Skeletal muscle satellite cell (primary cell): ENCODE results near the gene TOX3.

Experiments
- H3K27me3 ChIP-seq: 2 replicates; pipeline ENCODE4 v1.7.0; 2013; ENCODE audit warnings: low read length; ENCODE audit not compliant: control insufficient read depth, insufficient read depth
- H3K36me3 ChIP-seq: 2 replicates; pipeline ENCODE4 v1.7.0; 2013; ENCODE audit warnings: mild to moderate bottlenecking, control low read depth, low read length; ENCODE audit not compliant: insufficient read depth
- H3K4me1 ChIP-seq: 2 replicates; pipeline ENCODE4 v1.7.0; 2013; ENCODE audit warnings: low read length; ENCODE audit not compliant: control insufficient read depth, insufficient read depth
- H3K4me2 ChIP-seq: 2 replicates; pipeline ENCODE4 v1.7.0; 2013; ENCODE audit warnings: mild to moderate bottlenecking, low read length
- H3K4me3 ChIP-seq: 2 replicates; pipeline ENCODE4 v1.7.0; 2013; ENCODE audit warnings: low read length
- H3K9ac ChIP-seq: 2 replicates; pipeline ENCODE4 v1.7.0; 2013; ENCODE audit warnings: mild to moderate bottlenecking, low read depth, low read length, moderate library complexity
- H3K9me3 ChIP-seq: replicated peaks from 2 replicates; pipeline ENCODE4 v1.7.0; 2013; ENCODE audit warnings: mild to moderate bottlenecking, control low read depth, low read length

The TOX3 gene

GRCh38 chr16:52529226-52529625, 17.7 kb downstream of the TOX3 start:
- Histone ChIP-seq H3K36me3 (no peaks in the 10 kb centered on the region), H3K4me2 (no peak overlapping the region), H3K9me3 (peaks cover 3% of the 10 kb centered on the region), H3K27me3 (no peaks in the 10 kb centered on the region), H3K4me1 (no peaks in the 10 kb centered on the region), H3K4me3 (no peak overlapping the region), H3K9ac (no peak overlapping the region)

GRCh38 chr16:52528393-52529065, 18.4 kb downstream of the TOX3 start:
- no peak overlapping the region for H3K4me3 ChIP-seq
- H3K9me3 ChIP-seq = peaks cover 3% of the 10 kb centered on the region
- H3K9ac ChIP-seq = no peak overlapping the region
- H3K4me1 ChIP-seq = no peaks in the 10 kb centered on the region
- H3K4me2 ChIP-seq = no peak overlapping the region
- H3K27me3 ChIP-seq = no peaks in the 10 kb centered on the region
- H3K36me3 ChIP-seq = no peaks in the 10 kb centered on the region

GRCh38 chr16:52526830-52527229, 20.1 kb downstream of the TOX3 start:
- H3K9ac ChIP-seq = no peak overlapping the region
- H3K36me3 ChIP-seq = no peaks in the 10 kb centered on the region
- no peaks in the 10 kb centered on the region for H3K4me1 ChIP-seq
- H3K27me3 ChIP-seq = no peaks in the 10 kb centered on the region
- no peak overlapping the region for H3K4me2 ChIP-seq
- peaks cover 9% of the 10 kb centered on the region for H3K9me3 ChIP-seq
- no peak overlapping the region for H3K4me3 ChIP-seq

- H3K9ac ChIP-seq = no peak overlapping the region
- no peak overlapping the region for H3K4me3 ChIP-seq
- H3K27me3 ChIP-seq = no peaks in the 10 kb centered on the region
- H3K4me1 ChIP-seq = no peaks in the 10 kb centered on the region
- peaks cover 9% of the 10 kb centered on the region for H3K9me3 ChIP-seq
- H3K36me3 ChIP-seq = no peaks in the 10 kb centered on the region
- H3K4me2 ChIP-seq = no peak overlapping the region
Observed at GRCh38 chr16:52526116-52526828, 20.7 kb downstream of the TOX3 start.

- H3K27me3 ChIP-seq = no peaks in the 10 kb centered on the region
- peaks cover 9% of the 10 kb centered on the region for H3K9me3 ChIP-seq
- no peaks in the 10 kb centered on the region for H3K4me1 ChIP-seq
- no peak overlapping the region for H3K4me3 ChIP-seq
- H3K9ac ChIP-seq = no peak overlapping the region
- no peak overlapping the region for H3K4me2 ChIP-seq
- H3K36me3 ChIP-seq = no peaks in the 10 kb centered on the region
Observed at GRCh38 chr16:52521570-52521969, 25.4 kb downstream of the TOX3 start.

GRCh38 chr16:52518884-52519283, 28.1 kb downstream of the TOX3 start:
- Histone ChIP-seq H3K4me2 (no peak overlapping the region), H3K27me3 (no peaks in the 10 kb centered on the region), H3K9ac (no peak overlapping the region), H3K9me3 (peaks cover 9% of the 10 kb centered on the region), H3K4me3 (no peak overlapping the region), H3K4me1 (no peaks in the 10 kb centered on the region), H3K36me3 (no peaks in the 10 kb centered on the region)

GRCh38 chr16:52515068-52515671, 31.8 kb downstream of the TOX3 start:
- Histone ChIP-seq H3K4me1 (no peaks in the 10 kb centered on the region), H3K4me2 (no peak overlapping the region), H3K4me3 (no peak overlapping the region), H3K36me3 (no peaks in the 10 kb centered on the region), H3K9ac (no peak overlapping the region), H3K27me3 (no peaks in the 10 kb centered on the region), H3K9me3 (no peaks in the 10 kb centered on the region)

GRCh38 chr16:52512297-52512987, 34.5 kb downstream of the TOX3 start:
- no peak overlapping the region for H3K9ac ChIP-seq
- no peak overlapping the region for H3K4me3 ChIP-seq
- H3K9me3 ChIP-seq = no peaks in the 10 kb centered on the region
- no peak overlapping the region for H3K4me2 ChIP-seq
- H3K4me1 ChIP-seq = no peaks in the 10 kb centered on the region
- no peaks in the 10 kb centered on the region for H3K36me3 ChIP-seq
- no peaks in the 10 kb centered on the region for H3K27me3 ChIP-seq

- Histone ChIP-seq H3K9me3 (no peaks in the 10 kb centered on the region), H3K4me3 (no peak overlapping the region), H3K4me2 (no peak overlapping the region), H3K4me1 (no peaks in the 10 kb centered on the region), H3K36me3 (no peaks in the 10 kb centered on the region), H3K9ac (no peak overlapping the region), H3K27me3 (no peaks in the 10 kb centered on the region)
Observed at GRCh38 chr16:52501746-52502145, 45.2 kb downstream of the TOX3 start.

GRCh38 chr16:52500963-52501362, 46.0 kb downstream of the TOX3 start:
- Histone ChIP-seq H3K9me3 (no peaks in the 10 kb centered on the region), H3K4me1 (no peaks in the 10 kb centered on the region), H3K27me3 (no peaks in the 10 kb centered on the region), H3K36me3 (no peaks in the 10 kb centered on the region), H3K4me3 (no peak overlapping the region), H3K4me2 (no peak overlapping the region), H3K9ac (no peak overlapping the region)

- no peak overlapping the region for H3K4me3 ChIP-seq
- no peaks in the 10 kb centered on the region for H3K27me3 ChIP-seq
- H3K36me3 ChIP-seq = no peaks in the 10 kb centered on the region
- no peak overlapping the region for H3K4me2 ChIP-seq
- H3K4me1 ChIP-seq = no peaks in the 10 kb centered on the region
- no peak overlapping the region for H3K9ac ChIP-seq
- H3K9me3 ChIP-seq = no peaks in the 10 kb centered on the region
Observed at GRCh38 chr16:52499060-52499440, 47.9 kb downstream of the TOX3 start.
